Endothelial cell of umbilical vein (primary cell): ENCODE data around the gene TSPAN13. TPM values are rescaled to one million over a fixed set of nuclear protein-coding genes. Genes with fewer than 3 reads are reported as not detected.

Experiments
- BruUV-seq: library from RNA; stranded (reverse); fragments of 400-500 nt; replicated peaks from 2 replicates; lab custom pipeline; 2021; lab: Mats Ljungman, UMichigan
- CTCF ChIA-PET: fragments of 300-600, 350-600 bp; sonication (Branson Sonifier 250); formaldehyde crosslinking; loops from one replicate; lab custom pipeline; 2021; ENCODE audit warnings: antibody characterized with exemption, inconsistent platforms; lab: Charles Lee
- POLR2A ChIA-PET: fragments of 300-600, 350-600 bp; sonication (Branson Sonifier 250); formaldehyde crosslinking; loops from one replicate; lab custom pipeline; 2021; ENCODE audit warnings: antibody characterized with exemption, inconsistent platforms; lab: Charles Lee
- DNase-seq: peaks from one replicate; pipeline ENCODE4 v3.0.0-alpha.2; 2011; ENCODE audit warnings: low read depth, low spot score
- FAIRE-seq: peaks from 2 replicates; lab custom pipeline; 2011; peaks lifted over from hg19 to GRCh38; lab: Jason Lieb, UNC
- H2AFZ ChIP-seq: 2 replicates; pipeline ENCODE4 v1.6.0; 2012; ENCODE audit warnings: low read depth, low read length, control low read depth, inconsistent platforms
- H3K27ac ChIP-seq: 2 replicates; pipeline ENCODE4 v1.5.1; 2011; ENCODE audit warnings: low read depth, mild to moderate bottlenecking, control low read depth, low read length, moderate library complexity; ENCODE audit not compliant: insufficient read depth
- H3K27me3 ChIP-seq, 2 experiments: 2 replicates each; pipeline versions ENCODE4 v1.6.0 to v1.6.1; 2011; ENCODE audit warnings: low read length in 2 of 2, mixed read lengths in 1 of 2; ENCODE audit not compliant: control insufficient read depth in 2 of 2, insufficient read depth in 2 of 2
- H3K36me3 ChIP-seq, 2 experiments: 2 replicates in 1 of 2; 3 replicates in 1 of 2; pipeline ENCODE4 v1.5.1; 2011; ENCODE audit warnings: low read length in 2 of 2, mild to moderate bottlenecking in 1 of 2, moderate library complexity in 1 of 2; ENCODE audit not compliant: control insufficient read depth in 2 of 2, insufficient read depth in 2 of 2; ENCODE audit errors: extremely low read depth in 1 of 2
- H3K4me1 ChIP-seq: 3 replicates; pipeline ENCODE4 v1.5.1; 2011; ENCODE audit warnings: mild to moderate bottlenecking, low read length; ENCODE audit not compliant: control insufficient read depth, insufficient read depth; ENCODE audit errors: extremely low read depth
- H3K4me2 ChIP-seq: 2 replicates; pipeline ENCODE4 v1.6.1; 2011; ENCODE audit warnings: low read length, control low read depth, mixed read lengths; ENCODE audit not compliant: insufficient read depth
- H3K4me3 ChIP-seq, 3 experiments: fragments of 200-600 bp in 1 of 3; sonication (generic), shearing (Covaris generic) in 1 of 3; replicated peaks in 1 of 3; 2 replicates each; pipeline ENCODE4 v1.5.1; 2011 to 2016; ENCODE audit warnings: control low read depth in 3 of 3, low read length in 3 of 3, mild to moderate bottlenecking in 2 of 3, inconsistent platforms in 1 of 3, low read depth in 1 of 3, moderate library complexity in 1 of 3; ENCODE audit not compliant: insufficient read depth in 1 of 3
- H3K79me2 ChIP-seq: 2 replicates; pipeline ENCODE4 v1.6.0; 2012; ENCODE audit warnings: low read length, inconsistent platforms; ENCODE audit not compliant: control insufficient read depth, insufficient read depth
- H3K9ac ChIP-seq: replicated peaks from 2 replicates; pipeline ENCODE3; 2011; ENCODE audit warnings: low read length, control low read depth; ENCODE audit not compliant: insufficient read depth; ENCODE audit errors: extremely low read depth
- H3K9me1 ChIP-seq: replicated peaks from 3 replicates; pipeline ENCODE4 v1.6.0; 2011; ENCODE audit warnings: mild to moderate bottlenecking, low read length; ENCODE audit not compliant: control insufficient read depth, insufficient read depth; ENCODE audit errors: extremely low read depth
- H3K9me3 ChIP-seq: replicated peaks from 2 replicates; pipeline ENCODE4 v1.5.1; 2012; ENCODE audit warnings: low read length, inconsistent platforms; ENCODE audit not compliant: control insufficient read depth, insufficient read depth
- H4K20me1 ChIP-seq: replicated peaks from 2 replicates; pipeline ENCODE3; 2011; ENCODE audit warnings: mild to moderate bottlenecking, low read length; ENCODE audit not compliant: control insufficient read depth, insufficient read depth; ENCODE audit errors: extremely low read depth
- EZH2 ChIP-seq: IDR thresholded peaks from 2 replicates; pipeline ENCODE4 v1.6.1; 2012; ENCODE audit warnings: borderline replicate concordance, low read depth, mild to moderate bottlenecking, moderate library complexity, low read length, inconsistent platforms; ENCODE audit not compliant: severe bottlenecking
- FOS ChIP-seq: IDR thresholded peaks from 2 replicates; pipeline ENCODE4 v1.6.1; 2011; ENCODE audit warnings: mild to moderate bottlenecking, low read length, moderate library complexity, borderline replicate concordance; ENCODE audit not compliant: insufficient read depth
- GATA2 ChIP-seq: IDR thresholded peaks from 2 replicates; pipeline ENCODE4 v1.7.0; 2011; ENCODE audit warnings: low read depth, mild to moderate bottlenecking, moderate library complexity, mixed read lengths, low read length; ENCODE audit not compliant: insufficient read length, insufficient read depth
- JUN ChIP-seq: IDR thresholded peaks from 2 replicates; pipeline ENCODE4 v1.6.1; 2011; ENCODE audit warnings: borderline replicate concordance, low read depth; ENCODE audit not compliant: insufficient read length, insufficient read depth
- MYC ChIP-seq: IDR thresholded peaks from one replicate; pipeline ENCODE4 v1.6.1; 2011; ENCODE audit warnings: mild to moderate bottlenecking, low read depth, low read length
- POLR2A ChIP-seq: IDR thresholded peaks from 2 replicates; pipeline ENCODE4 v1.6.1; 2012; ENCODE audit warnings: low read depth, mild to moderate bottlenecking, control low read depth, low read length
- POLR2AphosphoS5 ChIP-seq: IDR thresholded peaks from 2 replicates; pipeline ENCODE4 v1.6.1; 2012; ENCODE audit warnings: low read depth, mild to moderate bottlenecking, control low read depth, low read length, moderate library complexity; ENCODE audit not compliant: insufficient read depth
- dilution Hi-C: fragments of 300-500 bp; cut with MboI; formaldehyde crosslinking; loops from one replicate; pipeline ENCODE4 v1.15.0; 2019; ENCODE audit warnings: low sequenced_read_pairs; ENCODE audit not compliant: extremely low pct_ligation_motif_present
- intact Hi-C: fragments of 100-400 bp; cut with micrococcal nuclease; formaldehyde crosslinking; loops from one replicate; pipeline ENCODE4 v1.10.0; 2022
- polyA plus RNA-seq, 4 experiments: library from polyadenylated mRNA; depleted of rRNA in 3 of 4; stranded (reverse) in 3 of 4; unstranded in 1 of 4; fragments of >200 nt; gene quantifications; 2 replicates each; pipeline versions ENCODE4 v1.2.1 to v1.2.3, GENCODE V29; 2011 to 2012; ENCODE audit warnings: missing spikeins in 1 of 4
- total RNA-seq: library from RNA; stranded (reverse); gene quantifications from 2 replicates; pipeline ENCODE4 v1.2.3, GENCODE V29; 2021
- TF ChIP-seq, protein P1 (sequence below), 2 donors: IDR thresholded peaks; 1 replicate in 1 of 2; 2 replicates in 1 of 2; pipeline ENCODE4 v1.5.1; 2011; ENCODE audit warnings: low read length in 2 of 2, mild to moderate bottlenecking in 2 of 2, moderate library complexity in 2 of 2, control low read depth in 1 of 2, inconsistent platforms in 1 of 2, low read depth in 1 of 2; ENCODE audit not compliant: insufficient read depth in 1 of 2; ENCODE audit errors: extremely low read depth in 1 of 2
- TF ChIP-seq, protein P2 (sequence below): IDR thresholded peaks from 2 replicates; pipeline ENCODE4 v1.6.1; 2011; ENCODE audit not compliant: insufficient read depth, insufficient read length

Gene TSPAN13
- total and polyA plus RNA-seq, 2 donors (not counting 3 experiments of a cell fraction or from before 2014, with no cell fraction given): 13.3 to 33.0 TPM

DNA sequence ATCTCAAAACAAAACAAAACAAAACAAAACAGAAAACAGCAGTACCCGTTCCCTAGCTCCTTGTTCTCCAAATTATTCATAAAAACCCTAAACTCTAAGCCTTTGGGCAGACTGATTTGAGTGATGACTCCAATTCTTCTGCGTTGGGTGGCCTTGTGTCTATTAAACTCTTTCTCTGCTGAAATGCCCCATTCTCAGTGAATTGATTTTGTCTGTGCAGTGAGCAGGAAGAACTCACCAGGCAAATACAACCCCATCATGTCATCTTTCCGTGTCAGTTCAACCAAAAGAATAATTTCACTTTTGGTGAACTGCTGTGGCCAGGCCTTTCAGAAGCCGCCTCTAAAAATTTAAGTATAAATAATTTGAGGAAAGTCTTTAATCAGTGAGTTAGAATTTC, 18.5 kb upstream of the TSPAN13 start:
- Histone ChIP-seq H3K27me3 (no peaks in the 10 kb centered on the region), H3K27ac (no peak overlapping the region), H3K9me1 (no peaks in the 10 kb centered on the region), H3K79me2 (no peaks in the 10 kb centered on the region), H3K4me1 (peaks cover 3% of the 10 kb centered on the region), H3K4me2 (no peak overlapping the region), H2AFZ (no peak overlapping the region), H3K9ac (no peak overlapping the region), H4K20me1 (no peaks in the 10 kb centered on the region), H3K9me3 (no peaks in the 10 kb centered on the region), H3K36me3 (no peaks in the 10 kb centered on the region), H3K4me3 (no peak overlapping the region)
- FAIRE-seq: no peak
- no TSS peak for BruUV-seq
- no peak for DNase-seq
- dilution Hi-C loops: no loop called here
- POLR2A ChIA-PET: no interaction called here
- intact Hi-C loops: no loop called here
- CTCF ChIA-PET: no interaction called here
- TF ChIP-seq, protein P1, sequence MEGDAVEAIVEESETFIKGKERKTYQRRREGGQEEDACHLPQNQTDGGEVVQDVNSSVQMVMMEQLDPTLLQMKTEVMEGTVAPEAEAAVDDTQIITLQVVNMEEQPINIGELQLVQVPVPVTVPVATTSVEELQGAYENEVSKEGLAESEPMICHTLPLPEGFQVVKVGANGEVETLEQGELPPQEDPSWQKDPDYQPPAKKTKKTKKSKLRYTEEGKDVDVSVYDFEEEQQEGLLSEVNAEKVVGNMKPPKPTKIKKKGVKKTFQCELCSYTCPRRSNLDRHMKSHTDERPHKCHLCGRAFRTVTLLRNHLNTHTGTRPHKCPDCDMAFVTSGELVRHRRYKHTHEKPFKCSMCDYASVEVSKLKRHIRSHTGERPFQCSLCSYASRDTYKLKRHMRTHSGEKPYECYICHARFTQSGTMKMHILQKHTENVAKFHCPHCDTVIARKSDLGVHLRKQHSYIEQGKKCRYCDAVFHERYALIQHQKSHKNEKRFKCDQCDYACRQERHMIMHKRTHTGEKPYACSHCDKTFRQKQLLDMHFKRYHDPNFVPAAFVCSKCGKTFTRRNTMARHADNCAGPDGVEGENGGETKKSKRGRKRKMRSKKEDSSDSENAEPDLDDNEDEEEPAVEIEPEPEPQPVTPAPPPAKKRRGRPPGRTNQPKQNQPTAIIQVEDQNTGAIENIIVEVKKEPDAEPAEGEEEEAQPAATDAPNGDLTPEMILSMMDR (IDR thresholded peaks at IDR 0.05; ENCODE audit: extremely low read depth in 1 of 2, insufficient read depth in 1 of 2, low read depth in 1 of 2, low read length in 2 of 2): no peak
- TF ChIP-seq GATA2 (no peak), FOS (no peak), POLR2AphosphoS5 (no peak), POLR2A (no peak), JUN (no peak), MYC (no peak), EZH2 (no peak)
- TF ChIP-seq, protein P2, sequence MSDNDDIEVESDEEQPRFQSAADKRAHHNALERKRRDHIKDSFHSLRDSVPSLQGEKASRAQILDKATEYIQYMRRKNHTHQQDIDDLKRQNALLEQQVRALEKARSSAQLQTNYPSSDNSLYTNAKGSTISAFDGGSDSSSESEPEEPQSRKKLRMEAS: no peak
